GM23338 (cell line): ENCODE results near the gene AOPEP. TPM values are rescaled to one million over a fixed set of nuclear protein-coding genes. Genes with fewer than 3 reads are reported as not detected.

Source experiments
- ATAC-seq: fragments of 200-7000 bp; cut with Tn5 transposase; 3 replicates; pipeline ENCODE4 v1.9.1; 2020
- DNase-seq: peaks from one replicate; pipeline ENCODE4 v3.0.0-alpha.2; 2015; ENCODE audit warnings: low spot score
- H2AFZ ChIP-seq: fragments of 200-600 bp; sonication (generic); 2 replicates; pipeline ENCODE4 v1.8.0; 2016; ENCODE audit warnings: antibody characterized with exemption, mild to moderate bottlenecking, moderate library complexity
- H3F3A ChIP-seq: fragments of 200-600 bp; sonication (generic); replicated peaks from 2 replicates; pipeline ENCODE4 v1.8.0; 2017; ENCODE audit warnings: antibody characterized with exemption, mixed run types, low read depth
- H3K27ac ChIP-seq: fragments of 200-600 bp; sonication (generic); 2 replicates; pipeline ENCODE4 v1.6.1; 2016; ENCODE audit warnings: low read depth
- H3K27me3 ChIP-seq: fragments of 200-600 bp; sonication (generic); 2 replicates; pipeline ENCODE4 v1.8.0; 2016; ENCODE audit warnings: mild to moderate bottlenecking, mixed run types, moderate library complexity; ENCODE audit not compliant: insufficient read depth
- H3K36me3 ChIP-seq: fragments of 200-600 bp; sonication (generic); 2 replicates; pipeline ENCODE4 v1.8.0; 2016; ENCODE audit warnings: mild to moderate bottlenecking; ENCODE audit not compliant: insufficient read depth
- H3K4me1 ChIP-seq: fragments of 200-600 bp; sonication (generic); 2 replicates; pipeline ENCODE4 v1.8.0; 2016; ENCODE audit warnings: mild to moderate bottlenecking, moderate library complexity; ENCODE audit not compliant: insufficient read depth
- H3K4me2 ChIP-seq: fragments of 200-600 bp; sonication (generic); 2 replicates; pipeline ENCODE4 v1.7.1; 2017; ENCODE audit warnings: mixed run types
- H3K4me3 ChIP-seq: fragments of 200-600 bp; sonication (generic); 2 replicates; pipeline ENCODE4 v1.6.1; 2016; ENCODE audit warnings: mixed run types
- H3K79me2 ChIP-seq: fragments of 200-600 bp; sonication (generic); replicated peaks from 2 replicates; pipeline ENCODE4 v1.8.0; 2017; ENCODE audit warnings: mild to moderate bottlenecking; ENCODE audit not compliant: insufficient read depth
- H3K9me2 ChIP-seq: fragments of 200-600 bp; sonication (generic); 2 replicates; pipeline ENCODE4 v1.8.0; 2017; ENCODE audit not compliant: insufficient read depth
- H4K20me1 ChIP-seq: fragments of 200-600 bp; sonication (generic); replicated peaks from 2 replicates; pipeline ENCODE4 v1.8.0; 2017; ENCODE audit warnings: mild to moderate bottlenecking; ENCODE audit not compliant: insufficient read depth
- H3K27ac Mint-ChIP-seq: 2 replicates; pipeline ENCODE4 v1.8.0; 2020; ENCODE audit warnings: inconsistent platforms, mild to moderate bottlenecking, moderate library complexity, mixed read lengths
- H3K27me3 Mint-ChIP-seq: 3 replicates; pipeline ENCODE4 v1.8.0; 2022; ENCODE audit warnings: low read depth, mild to moderate bottlenecking, moderate library complexity, mixed read lengths, inconsistent platforms; ENCODE audit not compliant: insufficient read depth, poor library complexity
- H3K36me3 Mint-ChIP-seq: 3 replicates; pipeline ENCODE4 v1.8.0; 2021; ENCODE audit warnings: low read depth, mild to moderate bottlenecking, inconsistent platforms, moderate library complexity, mixed read lengths
- H3K4me1 Mint-ChIP-seq: 3 replicates; pipeline ENCODE4 v1.8.0; 2020; ENCODE audit warnings: mild to moderate bottlenecking, inconsistent platforms, mixed read lengths
- H3K4me3 Mint-ChIP-seq: 3 replicates; pipeline ENCODE4 v1.8.0; 2021; ENCODE audit warnings: moderate library complexity, mild to moderate bottlenecking, inconsistent platforms, mixed read lengths
- H3K9me3 Mint-ChIP-seq: 3 replicates; pipeline ENCODE4 v1.8.0; 2020; ENCODE audit warnings: moderate library complexity, mild to moderate bottlenecking, inconsistent platforms, mixed read lengths
- CREB1 ChIP-seq: fragments of 250-450 bp; sonication (Bioruptor Pico); IDR thresholded peaks from 2 replicates; pipeline ENCODE4 v1.5.0; 2020; ENCODE audit warnings: low read depth, mild to moderate bottlenecking, moderate library complexity
- CTCF ChIP-seq, 2 experiments: fragments of 200-600 bp in 1 of 2; sonication (generic) in 1 of 2; conservative IDR thresholded peaks; 2 replicates each; pipeline versions ENCODE4 v1.5.1 to v1.6.1; 2016 to 2017; ENCODE audit warnings: antibody characterized with exemption in 2 of 2, low read depth in 2 of 2, mild to moderate bottlenecking in 2 of 2, moderate library complexity in 1 of 2
- ETS1 ChIP-seq: IDR thresholded peaks from 2 replicates; pipeline ENCODE4 v1.6.1; 2016; ENCODE audit warnings: antibody characterized with exemption
- EZH2 ChIP-seq: fragments of 200-600 bp; sonication (generic); IDR thresholded peaks from one replicate; pipeline ENCODE4 v1.8.0; 2017; ENCODE audit warnings: antibody characterized with exemption, mild to moderate bottlenecking, low read depth; ENCODE audit not compliant: unreplicated experiment
- JUNB ChIP-seq: IDR thresholded peaks from one replicate; pipeline ENCODE4 v1.6.1; 2016; ENCODE audit warnings: antibody characterized with exemption; ENCODE audit not compliant: unreplicated experiment
- POLR2AphosphoS5 ChIP-seq: IDR thresholded peaks from 2 replicates; pipeline ENCODE4 v1.6.1; 2016; ENCODE audit warnings: antibody characterized with exemption, low read depth
- REST ChIP-seq: IDR thresholded peaks from one replicate; pipeline ENCODE4 v1.6.1; 2018; ENCODE audit warnings: antibody characterized with exemption; ENCODE audit not compliant: unreplicated experiment
- ZNF331 ChIP-seq: fragments of 250-450 bp; sonication (Bioruptor Pico); IDR thresholded peaks from 2 replicates; pipeline ENCODE4 v1.5.0; 2020; ENCODE audit warnings: low read depth, mild to moderate bottlenecking, moderate library complexity
- ZNF462 ChIP-seq: fragments of 250-450 bp; sonication (Bioruptor Pico); IDR thresholded peaks from 2 replicates; pipeline ENCODE4 v1.5.0; 2020; ENCODE audit warnings: mild to moderate bottlenecking, moderate library complexity
- polyA plus RNA-seq: library from polyadenylated mRNA; unstranded; fragments of >200 nt; fragmentation: Nextera tagmentation; extraction: Ambion mirVana; gene quantifications from 2 replicates; pipeline ENCODE4 v1.2.1, GENCODE V29; 2016
- total RNA-seq: library from RNA; depleted of rRNA; stranded (reverse); fragments of >200 nt; shearing (Covaris generic); gene quantifications from 2 replicates; pipeline ENCODE4 v1.2.3, GENCODE V29; 2014

AOPEP gene
- total and polyA plus RNA-seq, 2 experiments from 2014 or later: 7.0 to 16.5 TPM

- no peak for TF ChIP-seq REST
- TF ChIP-seq POLR2AphosphoS5: no peak
Observed at GRCh38 chr9:94823710-94824109, 97.2 kb downstream of the AOPEP start (continued).

GRCh38 chr9:94824411-94824810 is 97.9 kb downstream of the AOPEP start:
- no peaks in the 10 kb centered on the region; the same call in 1 of the 2 replicates for H4K20me1 ChIP-seq
- H3K4me1 ChIP-seq: peaks cover 16% of the 10 kb centered on the region
- H3K36me3 ChIP-seq: no peaks in the 10 kb centered on the region
- Mint-ChIP-seq H3K27me3 (no peaks in the 10 kb centered on the region), H3K9me3 (no peaks in the 10 kb centered on the region), H3K4me1 (peaks cover 40% of the 10 kb centered on the region), H3K36me3 (0 out of 3 replicates have a peak, but pooled peaks cover 5% of the 10 kb centered on the region), H3K27ac (no peak overlapping the region), H3K4me3 (no peak overlapping the region)
- no peak overlapping the region for H3K4me3 ChIP-seq
- DNase-seq: no peak
- no peaks in the 10 kb centered on the region for H3K79me2 ChIP-seq
- no peak overlapping the region for H2AFZ ChIP-seq
- no peaks in the 10 kb centered on the region for H3K9me2 ChIP-seq
- H3K27ac ChIP-seq: no peak overlapping the region
- peak overlapping the region; percentile 1; the same call in 1 of the 2 replicates for H3K4me2 ChIP-seq
- no peaks in the 10 kb centered on the region for H3F3A ChIP-seq
- H3K27me3 ChIP-seq: no peaks in the 10 kb centered on the region
- ATAC-seq: no peak
- no peak for TF ChIP-seq JUNB
- TF ChIP-seq EZH2: no peak
- no peak for TF ChIP-seq ETS1
- TF ChIP-seq CTCF (conservative IDR thresholded peaks at IDR 0.05; ENCODE audit: low read depth in 2 of 2): no peak
- no peak for TF ChIP-seq ZNF462 (CRISPR knock-in tag)
- TF ChIP-seq CREB1 (CRISPR knock-in tag): no peak
- no peak for TF ChIP-seq ZNF331 (CRISPR knock-in tag)
